ENCODE data around the gene PDIA5. TPM values are rescaled to one million over a fixed set of nuclear protein-coding genes. Genes with fewer than 3 reads are reported as not detected.

PDIA5 gene
- polyA plus RNA-seq, 1 donor from 2014 or later: 1.4 TPM

GRCh38 chr3:123157209-123157597 lies 90.4 kb downstream of the PDIA5 start:
- Histone ChIP-seq H3K9me2 (ENCODE audit: insufficient read depth, low read length) (no peaks in the 10 kb centered on the region), H3K36me3 (ENCODE audit: insufficient read depth, low read length) (no peaks in the 10 kb centered on the region), H3K9me3 (ENCODE audit: low read length) (no peaks in the 10 kb centered on the region), H4K20me1 (ENCODE audit: insufficient read depth) (no peaks in the 10 kb centered on the region), H3K27ac (ENCODE audit: low read length) (no peak overlapping the region), H3K4me2 (ENCODE audit: low read length) (no peak overlapping the region), H3F3A (ENCODE audit: insufficient read depth, low read length, poor library complexity, severe bottlenecking) (no peaks in the 10 kb centered on the region), H3K9ac (ENCODE audit: low read length) (no peak overlapping the region), H3K79me2 (replicated peaks; ENCODE audit: insufficient read depth, low read length) (no peaks in the 10 kb centered on the region), H3K4me3 (ENCODE audit: low read length) (no peak overlapping the region), H2AFZ (ENCODE audit: low read depth, low read length) (no peak overlapping the region), H3K27me3 (ENCODE audit: insufficient read depth, low read depth, low read length) (no peaks in the 10 kb centered on the region)
- no peak for TF ChIP-seq EZH2 (IDR thresholded peaks at IDR 0.05; ENCODE audit: borderline replicate concordance, insufficient read depth, low read length, poor library complexity, severe bottlenecking)
- TF ChIP-seq, protein P1, sequence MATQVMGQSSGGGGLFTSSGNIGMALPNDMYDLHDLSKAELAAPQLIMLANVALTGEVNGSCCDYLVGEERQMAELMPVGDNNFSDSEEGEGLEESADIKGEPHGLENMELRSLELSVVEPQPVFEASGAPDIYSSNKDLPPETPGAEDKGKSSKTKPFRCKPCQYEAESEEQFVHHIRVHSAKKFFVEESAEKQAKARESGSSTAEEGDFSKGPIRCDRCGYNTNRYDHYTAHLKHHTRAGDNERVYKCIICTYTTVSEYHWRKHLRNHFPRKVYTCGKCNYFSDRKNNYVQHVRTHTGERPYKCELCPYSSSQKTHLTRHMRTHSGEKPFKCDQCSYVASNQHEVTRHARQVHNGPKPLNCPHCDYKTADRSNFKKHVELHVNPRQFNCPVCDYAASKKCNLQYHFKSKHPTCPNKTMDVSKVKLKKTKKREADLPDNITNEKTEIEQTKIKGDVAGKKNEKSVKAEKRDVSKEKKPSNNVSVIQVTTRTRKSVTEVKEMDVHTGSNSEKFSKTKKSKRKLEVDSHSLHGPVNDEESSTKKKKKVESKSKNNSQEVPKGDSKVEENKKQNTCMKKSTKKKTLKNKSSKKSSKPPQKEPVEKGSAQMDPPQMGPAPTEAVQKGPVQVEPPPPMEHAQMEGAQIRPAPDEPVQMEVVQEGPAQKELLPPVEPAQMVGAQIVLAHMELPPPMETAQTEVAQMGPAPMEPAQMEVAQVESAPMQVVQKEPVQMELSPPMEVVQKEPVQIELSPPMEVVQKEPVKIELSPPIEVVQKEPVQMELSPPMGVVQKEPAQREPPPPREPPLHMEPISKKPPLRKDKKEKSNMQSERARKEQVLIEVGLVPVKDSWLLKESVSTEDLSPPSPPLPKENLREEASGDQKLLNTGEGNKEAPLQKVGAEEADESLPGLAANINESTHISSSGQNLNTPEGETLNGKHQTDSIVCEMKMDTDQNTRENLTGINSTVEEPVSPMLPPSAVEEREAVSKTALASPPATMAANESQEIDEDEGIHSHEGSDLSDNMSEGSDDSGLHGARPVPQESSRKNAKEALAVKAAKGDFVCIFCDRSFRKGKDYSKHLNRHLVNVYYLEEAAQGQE (IDR thresholded peaks at IDR 0.05; ENCODE audit: borderline replicate concordance): no peak
- TF ChIP-seq POLR2AphosphoS5 (IDR thresholded peaks at IDR 0.05): no peak
- TF ChIP-seq CTCF (IDR thresholded peaks at IDR 0.05; ENCODE audit: poor library complexity, severe bottlenecking): no peak
- no peak for TF ChIP-seq RAD21 (conservative IDR thresholded peaks at IDR 0.05)
- TF ChIP-seq EP300 (conservative IDR thresholded peaks at IDR 0.05; ENCODE audit: poor library complexity, severe bottlenecking): no peak
- no peak for TF ChIP-seq MXI1 (conservative IDR thresholded peaks at IDR 0.05; ENCODE audit: poor library complexity, severe bottlenecking)
- TF ChIP-seq SMC3 (conservative IDR thresholded peaks at IDR 0.05; ENCODE audit: poor library complexity): no peak
- TF ChIP-seq TAF1 (IDR thresholded peaks at IDR 0.05; ENCODE audit: low read depth): no peak

DNA sequence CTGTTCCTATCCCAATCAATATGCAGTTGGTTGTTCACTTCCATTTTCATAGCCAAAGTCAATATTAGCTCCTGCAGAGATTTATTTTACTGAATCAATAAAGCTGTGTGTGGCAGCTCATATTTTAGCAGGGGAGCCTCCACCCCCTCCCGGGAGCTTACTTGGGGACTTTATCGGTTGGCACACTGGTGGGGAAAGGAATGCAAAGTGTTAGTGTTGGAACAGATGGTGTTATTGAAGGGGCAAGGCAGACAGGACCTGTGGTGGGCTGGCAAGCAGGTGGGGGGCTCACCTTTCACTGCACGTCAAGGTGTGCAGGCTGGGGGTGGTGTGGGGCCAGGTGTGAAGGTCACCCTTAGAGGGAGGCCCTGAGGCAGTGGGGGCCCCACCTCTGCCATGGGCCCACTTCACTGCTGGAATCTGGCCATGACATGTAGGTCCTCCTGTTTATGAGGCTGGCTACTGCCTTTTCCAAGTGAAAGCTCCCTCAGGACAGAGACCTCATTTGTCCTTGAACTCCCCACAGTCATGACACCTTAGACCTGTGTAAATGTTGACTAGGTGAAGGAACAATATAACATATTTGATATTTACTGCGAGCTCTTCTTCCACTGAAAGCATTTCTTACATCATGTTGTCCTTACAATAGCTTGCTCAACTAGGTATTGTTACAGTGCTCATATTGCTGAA lies 90.9 kb downstream of the PDIA5 start:
- Histone ChIP-seq H3F3A (ENCODE audit: insufficient read depth, low read length, poor library complexity, severe bottlenecking) (no peaks in the 10 kb centered on the region), H3K27ac (ENCODE audit: low read length) (no peak overlapping the region), H2AFZ (ENCODE audit: low read depth, low read length) (no peak overlapping the region), H3K79me2 (replicated peaks; ENCODE audit: insufficient read depth, low read length) (no peaks in the 10 kb centered on the region), H3K4me3 (ENCODE audit: low read length) (no peak overlapping the region), H3K9me3 (ENCODE audit: low read length) (no peaks in the 10 kb centered on the region), H3K27me3 (ENCODE audit: insufficient read depth, low read depth, low read length) (no peaks in the 10 kb centered on the region), H3K9ac (ENCODE audit: low read length) (no peak overlapping the region), H4K20me1 (ENCODE audit: insufficient read depth) (no peaks in the 10 kb centered on the region), H3K4me2 (ENCODE audit: low read length) (no peak overlapping the region), H3K9me2 (ENCODE audit: insufficient read depth, low read length) (no peaks in the 10 kb centered on the region), H3K36me3 (ENCODE audit: insufficient read depth, low read length) (no peaks in the 10 kb centered on the region)
- TF ChIP-seq EZH2 (IDR thresholded peaks at IDR 0.05; ENCODE audit: borderline replicate concordance, insufficient read depth, low read length, poor library complexity, severe bottlenecking) (no peak), EP300 (conservative IDR thresholded peaks at IDR 0.05; ENCODE audit: poor library complexity, severe bottlenecking) (no peak), CTCF (IDR thresholded peaks at IDR 0.05; ENCODE audit: poor library complexity, severe bottlenecking) (no peak), POLR2AphosphoS5 (IDR thresholded peaks at IDR 0.05) (no peak), MXI1 (conservative IDR thresholded peaks at IDR 0.05; ENCODE audit: poor library complexity, severe bottlenecking) (no peak), TAF1 (IDR thresholded peaks at IDR 0.05; ENCODE audit: low read depth) (no peak), SMC3 (conservative IDR thresholded peaks at IDR 0.05; ENCODE audit: poor library complexity) (no peak), RAD21 (conservative IDR thresholded peaks at IDR 0.05) (no peak)
- TF ChIP-seq, protein P1 (IDR thresholded peaks at IDR 0.05; ENCODE audit: borderline replicate concordance): no peak
